Natural killer cell (primary cell): Measurements from ENCODE around the gene ANP32A. TPM values are rescaled to one million over a fixed set of nuclear protein-coding genes. Genes with fewer than 3 reads are reported as not detected.

ENCODE experiments used
- ATAC-seq, 3 donors: fragments of 150-1000 bp in 2 of 3; fragments of 200-7000 bp in 1 of 3; cut with Tn5 transposase; 1 replicate in 1 of 3; 2 replicates in 2 of 3; pipeline ENCODE4 v1.10.0; 2021; ENCODE audit warnings: mild to moderate bottlenecking in 2 of 3, moderate library complexity in 2 of 3
- DNase-seq, 2 donors: peaks; one replicate each; pipeline versions ENCODE4 v3.0.0 to v3.0.0-alpha.2; 2013 to 2021; ENCODE audit warnings: mixed read lengths in 1 of 2
- H3K27ac ChIP-seq: one replicate; pipeline ENCODE4 v1.5.1; 2013; ENCODE audit warnings: mild to moderate bottlenecking, low read length
- H3K27me3 ChIP-seq: one replicate; pipeline ENCODE4 v1.6.1; 2013; ENCODE audit warnings: low read length; ENCODE audit not compliant: control insufficient read depth, insufficient read depth
- H3K36me3 ChIP-seq: one replicate; pipeline ENCODE4 v1.6.1; 2013; ENCODE audit warnings: low read length; ENCODE audit not compliant: control insufficient read depth, insufficient read depth
- H3K4me1 ChIP-seq: one replicate; pipeline ENCODE4 v1.6.1; 2013; ENCODE audit warnings: low read length; ENCODE audit not compliant: control insufficient read depth, insufficient read depth
- H3K4me3 ChIP-seq: one replicate; pipeline ENCODE4 v1.5.1; 2013; ENCODE audit warnings: low read length
- H3K9me3 ChIP-seq: one replicate; pipeline ENCODE4 v1.6.1; 2013; ENCODE audit warnings: low read length; ENCODE audit not compliant: control insufficient read depth, insufficient read depth
- H3K27ac Mint-ChIP-seq, 2 donors: one replicate each; pipeline ENCODE4 v1.8.0; 2022; ENCODE audit warnings: mild to moderate bottlenecking in 2 of 2, mixed read lengths in 2 of 2, moderate library complexity in 1 of 2
- H3K27me3 Mint-ChIP-seq, 2 donors: one replicate each; pipeline ENCODE4 v1.8.0; 2022; ENCODE audit warnings: low read depth in 2 of 2, mixed read lengths in 2 of 2
- H3K36me3 Mint-ChIP-seq: one replicate; pipeline ENCODE4 v1.8.0; 2022; ENCODE audit warnings: mixed read lengths
- H3K4me1 Mint-ChIP-seq, 2 donors: one replicate each; pipeline ENCODE4 v1.8.0; 2022; ENCODE audit warnings: mixed read lengths in 2 of 2
- H3K4me3 Mint-ChIP-seq: one replicate; pipeline ENCODE4 v1.8.0; 2022; ENCODE audit warnings: mild to moderate bottlenecking, moderate library complexity, mixed read lengths
- H3K9me3 Mint-ChIP-seq, 2 donors: one replicate each; pipeline ENCODE4 v1.8.0; 2022; ENCODE audit warnings: mixed read lengths in 2 of 2
- CTCF ChIP-seq: fragments of 200-600 bp; IDR thresholded peaks from one replicate; pipeline ENCODE4 v1.8.0; 2022; ENCODE audit warnings: antibody characterized with exemption
- WGBS: methylation state at CpG from one replicate; pipeline ENCODE4 v1.1.7; 2013; ENCODE audit warnings: missing lambda C conversion rate; ENCODE audit not compliant: insufficient coverage; 5-methylcytosine and 5-hydroxymethylcytosine counted together
- intact Hi-C: fragments of 100-400 bp; cut with micrococcal nuclease; formaldehyde crosslinking; loops from one replicate; pipeline ENCODE4 v1.14.2; 2022
- total RNA-seq, 4 donors: library from RNA; stranded (reverse); fragments of 120-200 nt in 1 of 4; gene quantifications; one replicate each; pipeline versions ENCODE4 v1.2.3 to v1.2.4, GENCODE V29; 2013 to 2022

The ANP32A gene
- total RNA-seq, 3 donors from 2014 or later (not counting 1 experiment from before 2014, with no cell fraction given): 133 to 150 (median 148) TPM

- no peaks in the 10 kb centered on the region for H3K36me3 Mint-ChIP-seq
- Histone ChIP-seq H3K4me3 (no peak overlapping the region), H3K27ac (no peak overlapping the region), H3K36me3 (no peaks in the 10 kb centered on the region), H3K4me1 (peaks cover 100% of the 10 kb centered on the region), H3K9me3 (no peaks in the 10 kb centered on the region), H3K27me3 (no peaks in the 10 kb centered on the region)
- peak overlapping the region; percentile 89 for H3K4me3 Mint-ChIP-seq
- DNase-seq (no peak), ATAC-seq (no peak)
- WGBS: 93% methylated on average over 14 of the region's 14 CpGs
- H3K9me3 Mint-ChIP-seq: no peaks in the 10 kb centered on the region
- TF ChIP-seq CTCF: no peak
- H3K27me3 Mint-ChIP-seq: no peaks in the 10 kb centered on the region
- intact Hi-C loops: no loop called here
- peak overlapping the region; percentile 92 to 100 for H3K27ac Mint-ChIP-seq
- H3K4me1 Mint-ChIP-seq: peaks cover 96 to 98% of the 10 kb centered on the region in 2 donors
These were observed 27.6 kb downstream of the ANP32A start for GRCh38 chr15:68792901-68793766.

GRCh38 chr15:68791431-68792283, 29.0 kb downstream of the ANP32A start:
- peak; percentile 65 to 89 for DNase-seq
- intact Hi-C loops: loop anchor here (1.0 to 2.0 kb wide), 2 partner anchors 25 to 30 kb away; no protein-coding TSS in a partner anchor
- no peak overlapping the region for H3K4me3 ChIP-seq

GRCh38 chr15:68790910-68791309, 29.8 kb downstream of the ANP32A start:
- H3K4me3 Mint-ChIP-seq: peak overlapping the region; percentile 89
- H3K27ac Mint-ChIP-seq: peak overlapping the region; percentile 92 to 100
- no peak for DNase-seq
- peaks cover 88% of the 10 kb centered on the region for H3K4me1 ChIP-seq
- no peaks in the 10 kb centered on the region for H3K9me3 Mint-ChIP-seq
- no peaks in the 10 kb centered on the region for H3K36me3 Mint-ChIP-seq
- peaks cover 78 to 85% of the 10 kb centered on the region in 2 donors for H3K4me1 Mint-ChIP-seq
- intact Hi-C loops: loop anchor here (1.0 to 2.0 kb wide), 2 partner anchors 26 to 30 kb away; no protein-coding TSS in a partner anchor
- no peaks in the 10 kb centered on the region for H3K27me3 ChIP-seq
- no peak for ATAC-seq
- no peaks in the 10 kb centered on the region for H3K9me3 ChIP-seq
- no peak for TF ChIP-seq CTCF
- no peaks in the 10 kb centered on the region for H3K27me3 Mint-ChIP-seq
- no peak overlapping the region for H3K4me3 ChIP-seq
- H3K36me3 ChIP-seq: peaks cover 12% of the 10 kb centered on the region
- WGBS: 100% methylated on average over 2 of the region's 2 CpGs
- H3K27ac ChIP-seq: peak overlapping the region; percentile 73

More at GRCh38 chr15:68791431-68792283, 29.0 kb downstream of the ANP32A start:
- Mint-ChIP-seq H3K27ac (peak overlapping the region; percentile 92 to 100), H3K27me3 (no peaks in the 10 kb centered on the region), H3K4me1 (peaks cover 85 to 87% of the 10 kb centered on the region in 2 donors), H3K36me3 (no peaks in the 10 kb centered on the region), H3K9me3 (no peaks in the 10 kb centered on the region), H3K4me3 (peak overlapping the region; percentile 89)
- peak overlapping the region; percentile 73 for H3K27ac ChIP-seq
- H3K36me3 ChIP-seq: peaks cover 9% of the 10 kb centered on the region
- H3K9me3 ChIP-seq: no peaks in the 10 kb centered on the region
- peaks cover 94% of the 10 kb centered on the region for H3K4me1 ChIP-seq
- no peaks in the 10 kb centered on the region for H3K27me3 ChIP-seq
- no peak for TF ChIP-seq CTCF
- peak; percentile 72 to 86 (median 83) for ATAC-seq
- WGBS: 6% methylated on average over 3 of the region's 3 CpGs
